Measurements from ENCODE around the gene ATP6V1D. TPM values are rescaled to one million over a fixed set of nuclear protein-coding genes. Genes with fewer than 3 reads are reported as not detected.

Gene ATP6V1D
- total RNA-seq, 1 donor from 2014 or later, result 183 TPM

Other genes with a start within 250 kb of the ATP6V1D start
- not detected in 2 replicates for gene GARIN2, start 170.4 kb downstream of the ATP6V1D start, total RNA-seq
- 24.8 and 25.8 TPM in 2 replicates for gene PALS1, start 118.4 kb downstream of the ATP6V1D start, total RNA-seq
- 180 and 194 TPM in 2 replicates for gene EIF2S1, start 524 bp upstream of the ATP6V1D start, total RNA-seq
- gene PLEK2, start 52.4 kb upstream of the ATP6V1D start, total RNA-seq, result not detected in 2 replicates
- gene TMEM229B, start 128.9 kb upstream of the ATP6V1D start, total RNA-seq, result 1.4 TPM in 2 replicates
- gene PLEKHH1, start 173.5 kb upstream of the ATP6V1D start, total RNA-seq, result 0.05 TPM in 1 of 2 replicates, not detected in the other
- gene PIGH, start 240.5 kb upstream of the ATP6V1D start, total RNA-seq, result 8.9 and 14.5 TPM in 2 replicates

Data from myocyte (in vitro differentiated cells).